Tibial nerve (tissue), 4 donors: Measurements from ENCODE around the gene TMEM266. TPM values are rescaled to one million over a fixed set of nuclear protein-coding genes. Genes with fewer than 3 reads are reported as not detected.

ENCODE experiments used
- DNase-seq, 2 donors: peaks; one replicate each; pipeline ENCODE4 v3.0.0-alpha.2; 2019; ENCODE audit warnings: low spot score in 2 of 2
- H3K27ac ChIP-seq, 4 donors: fragments of 200-600 bp; sonication (generic) in 3 of 4; one replicate each; pipeline ENCODE4 v1.5.1; 2017 to 2019; ENCODE audit warnings: mild to moderate bottlenecking in 1 of 4
- H3K27me3 ChIP-seq, 2 donors: fragments of 200-600 bp; sonication (generic) in 1 of 2; one replicate each; pipeline versions ENCODE4 v1.5.1 to v1.6.0; 2017 to 2019
- H3K36me3 ChIP-seq, 3 donors: fragments of 200-600 bp; sonication (generic); one replicate each; pipeline ENCODE4 v1.5.1; 2018 to 2019
- H3K4me1 ChIP-seq, 4 donors: fragments of 200-600 bp; sonication (generic) in 3 of 4; one replicate each; pipeline ENCODE4 v1.5.1; 2017 to 2019
- H3K4me3 ChIP-seq, 4 donors: fragments of 200-600 bp; sonication (generic) in 3 of 4; one replicate each; pipeline ENCODE4 v1.5.1; 2017 to 2019; ENCODE audit warnings: mild to moderate bottlenecking in 1 of 4, moderate library complexity in 1 of 4
- H3K9me3 ChIP-seq, 4 donors: fragments of 200-600 bp; sonication (generic) in 3 of 4; one replicate each; pipeline ENCODE4 v1.5.1; 2017 to 2019
- CTCF ChIP-seq, 5 experiments: fragments of 200-600 bp in 3 of 5; fragments of 450-650 bp in 2 of 5; sonication (generic) in 3 of 5; IDR thresholded peaks; one replicate each; pipeline ENCODE4 v1.5.1; 2016 to 2019; ENCODE audit warnings: antibody characterized with exemption in 5 of 5, mild to moderate bottlenecking in 3 of 5, moderate library complexity in 2 of 5
- EP300 ChIP-seq, 2 donors: sonication (generic); formaldehyde crosslinking; IDR thresholded peaks; one replicate each; pipeline ENCODE4 v1.6.1; 2017; ENCODE audit warnings: antibody characterized with exemption in 2 of 2, mild to moderate bottlenecking in 1 of 2
- POLR2A ChIP-seq, 2 donors: fragments of 450-650 bp; IDR thresholded peaks; one replicate each; pipeline ENCODE4 v1.6.1; 2017; ENCODE audit warnings: antibody characterized with exemption in 2 of 2, mild to moderate bottlenecking in 2 of 2, moderate library complexity in 2 of 2
- WGBS, 2 donors: methylation state at CpG; one replicate each; pipeline ENCODE4 v1.1.5; 2018; 5-methylcytosine and 5-hydroxymethylcytosine counted together
- total RNA-seq, 4 donors: library from RNA; depleted of rRNA; stranded (reverse); fragments of >200 nt; gene quantifications; one replicate each; pipeline ENCODE4 v1.1.0, GENCODE V29; 2016

The TMEM266 gene
- total RNA-seq, 4 donors from 2014 or later = 0.30 to 0.42 TPM; not detected in 2

DNA sequence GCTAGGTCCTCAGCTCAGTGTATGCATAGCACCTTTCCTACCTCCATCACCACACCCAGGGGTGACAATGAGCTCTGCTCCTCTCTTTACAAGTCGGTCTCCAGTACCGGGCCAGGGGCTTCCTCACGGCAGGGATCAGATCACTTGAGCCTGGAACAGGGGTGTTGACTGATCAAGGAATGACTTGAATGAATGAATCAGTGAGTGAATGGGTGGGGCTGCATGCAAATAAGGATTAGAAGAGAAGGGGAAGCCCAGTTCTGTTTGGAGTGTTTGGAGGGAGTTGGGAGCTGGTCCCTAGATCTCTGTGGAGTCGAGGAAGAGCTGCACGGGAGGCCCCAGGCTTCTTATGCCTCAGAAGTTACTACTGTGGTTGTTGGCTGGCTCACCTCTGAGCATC lies 87.0 kb downstream of the TMEM266 start:
- 61 to 72% methylated on average over 5 of the region's 5 CpGs for WGBS, 2 donors
- TF ChIP-seq CTCF (IDR thresholded peaks at IDR 0.05) = no peak
- no peak for TF ChIP-seq EP300 (IDR thresholded peaks at IDR 0.05)
- no peak for TF ChIP-seq POLR2A (IDR thresholded peaks at IDR 0.05)
- Histone ChIP-seq H3K4me3 (no peak overlapping the region), H3K36me3 (no peaks in the 10 kb centered on the region), H3K27ac (no peak overlapping the region), H3K27me3 (peaks cover 0 to 33% of the 10 kb centered on the region in 2 donors), H3K9me3 (no peaks in the 10 kb centered on the region), H3K4me1 (peaks cover 0 to 15% (median 3%) of the 10 kb centered on the region in 4 donors)
- DNase-seq = no peak

DNA sequence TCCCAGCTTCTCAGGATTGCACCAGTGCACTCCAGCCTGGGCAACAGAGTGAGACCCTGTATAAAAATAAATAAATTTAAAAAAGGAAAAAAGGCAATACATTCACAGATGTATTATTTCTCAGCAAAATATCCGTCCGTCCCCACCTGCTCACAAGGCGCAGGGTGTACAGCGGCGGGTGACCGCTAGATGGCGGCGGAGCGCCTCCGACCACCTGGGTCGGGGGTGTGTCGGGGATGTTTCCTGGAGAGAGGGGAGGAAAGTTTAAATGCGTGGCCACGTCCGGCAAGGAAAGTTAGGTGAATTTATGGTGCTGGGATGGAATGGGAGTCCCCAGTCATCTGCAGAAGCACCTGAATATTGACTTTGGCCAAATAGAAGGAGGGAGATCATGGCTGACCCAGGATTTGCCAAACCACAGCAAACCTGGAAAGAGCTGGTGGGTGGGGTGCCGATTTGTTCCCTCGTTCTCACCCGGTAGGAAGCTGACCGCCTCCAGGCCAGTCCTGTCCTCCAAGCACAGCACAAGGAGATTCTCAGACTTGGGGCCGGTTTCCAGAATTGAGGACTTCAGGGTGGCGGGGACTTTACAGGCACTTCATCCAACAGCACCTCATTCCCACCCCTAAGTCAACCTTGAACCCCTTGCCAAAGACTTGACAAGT lies 88.3 kb downstream of the TMEM266 start:
- Histone ChIP-seq H3K4me1 (peaks cover 0 to 15% (median 3%) of the 10 kb centered on the region in 4 donors), H3K27ac (no peak overlapping the region), H3K27me3 (peaks cover 0 to 30% of the 10 kb centered on the region in 2 donors), H3K9me3 (no peaks in the 10 kb centered on the region), H3K36me3 (no peaks in the 10 kb centered on the region), H3K4me3 (no peak overlapping the region)
- peak; percentile 39 to 53 for DNase-seq
- TF ChIP-seq CTCF (IDR thresholded peaks at IDR 0.05) = peak; percentile 64 to 93 (median 84)
- TF ChIP-seq POLR2A (IDR thresholded peaks at IDR 0.05) = no peak
- WGBS, 2 donors = 15 to 16% methylated on average over 21 of the region's 21 CpGs

DNA sequence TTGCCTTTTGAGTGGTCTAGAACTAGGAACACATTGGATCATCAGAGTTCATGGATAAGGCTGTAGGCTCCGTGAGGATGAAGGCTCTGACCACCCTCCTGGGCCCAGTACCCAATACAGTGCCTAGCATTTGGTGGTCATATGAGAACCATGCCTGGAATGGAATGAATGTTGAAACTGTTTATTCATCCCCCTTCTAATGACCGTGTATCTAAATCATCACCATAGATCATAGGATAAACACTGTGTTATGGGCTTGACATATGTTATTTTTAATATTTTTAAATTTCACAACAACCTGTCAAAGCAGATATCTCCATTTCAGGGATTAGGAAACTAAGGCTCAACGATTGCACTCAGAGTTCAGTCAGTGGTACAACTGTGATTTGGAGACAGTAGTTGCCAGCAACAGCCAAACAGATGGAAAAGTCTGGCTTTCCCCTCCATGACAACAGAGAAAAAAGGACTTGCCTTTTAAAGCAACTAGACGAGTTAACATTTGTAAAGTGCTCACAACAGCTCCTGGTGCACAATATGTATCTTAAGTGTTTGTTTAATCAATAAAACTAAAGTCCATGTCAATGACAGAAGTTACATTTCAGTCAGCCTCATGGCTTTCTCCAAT lies 89.6 kb downstream of the TMEM266 start:
- DNase-seq = no peak
- Histone ChIP-seq H3K4me3 (no peak overlapping the region), H3K4me1 (peaks cover 0 to 15% (median 3%) of the 10 kb centered on the region in 4 donors), H3K27ac (no peak overlapping the region), H3K27me3 (peaks cover 0 to 22% of the 10 kb centered on the region in 2 donors), H3K36me3 (no peaks in the 10 kb centered on the region), H3K9me3 (no peaks in the 10 kb centered on the region)
- 60 to 67% methylated on average over 4 of the region's 4 CpGs for WGBS, 2 donors
- TF ChIP-seq EP300 (IDR thresholded peaks at IDR 0.05) (no peak), CTCF (IDR thresholded peaks at IDR 0.05) (no peak), POLR2A (IDR thresholded peaks at IDR 0.05) (no peak)

- no peaks in the 10 kb centered on the region for H3K9me3 ChIP-seq
- no peak for TF ChIP-seq EP300 (IDR thresholded peaks at IDR 0.05)
- no peak for TF ChIP-seq POLR2A (IDR thresholded peaks at IDR 0.05)
- no peak for TF ChIP-seq CTCF (IDR thresholded peaks at IDR 0.05)
- H3K36me3 ChIP-seq = no peaks in the 10 kb centered on the region
- H3K27me3 ChIP-seq = peaks cover 0 to 18% of the 10 kb centered on the region in 2 donors
- no peak overlapping the region for H3K4me3 ChIP-seq
- WGBS, 2 donors = 46 to 51% methylated on average over 7 of the region's 7 CpGs
- H3K4me1 ChIP-seq = peaks cover 0 to 15% (median 3%) of the 10 kb centered on the region in 4 donors
- no peak for DNase-seq
- no peak overlapping the region for H3K27ac ChIP-seq
These were observed 90.7 kb downstream of the TMEM266 start for GRCh38 chr15:76150513-76150912.

DNA sequence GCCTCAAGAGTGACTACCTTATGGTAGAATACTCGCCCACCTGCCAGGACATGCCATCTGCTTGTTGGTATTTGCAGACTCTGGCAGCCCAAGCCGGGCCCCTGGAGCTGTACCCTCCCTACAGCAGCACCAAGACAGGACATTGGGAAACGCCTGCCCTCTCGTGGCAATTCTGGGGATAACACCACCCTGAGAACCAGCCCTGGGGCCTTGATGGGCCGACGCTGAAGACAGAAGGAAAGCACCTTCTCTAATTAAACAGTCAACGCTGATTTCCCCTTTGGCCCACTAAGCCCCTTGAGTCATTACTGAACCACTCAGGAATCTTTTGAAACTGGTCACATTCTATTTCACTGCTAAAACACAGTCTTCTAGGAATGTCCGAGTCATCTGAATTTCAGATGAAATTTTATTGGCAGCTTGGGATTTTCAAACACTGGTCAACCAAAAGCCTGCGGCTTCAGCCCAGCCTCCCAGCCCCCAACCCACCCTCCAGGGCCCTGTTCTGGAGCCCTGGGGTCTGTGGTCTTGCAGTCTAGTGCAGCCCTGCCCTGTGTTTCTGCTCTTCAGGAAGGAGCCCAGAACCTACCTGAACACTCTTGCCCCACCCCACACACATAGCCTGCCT lies 91.3 kb downstream of the TMEM266 start:
- 11 to 16% methylated on average over 9 of the region's 9 CpGs for WGBS, 2 donors
- Histone ChIP-seq H3K9me3 (no peaks in the 10 kb centered on the region), H3K36me3 (no peaks in the 10 kb centered on the region), H3K27me3 (peaks cover 0 to 17% of the 10 kb centered on the region in 2 donors), H3K27ac (no peak overlapping the region), H3K4me3 (no peak overlapping the region), H3K4me1 (peaks cover 0 to 15% (median 3%) of the 10 kb centered on the region in 4 donors)
- peak; percentile 68 to 89 (median 84) for TF ChIP-seq CTCF (IDR thresholded peaks at IDR 0.05)
- no peak for TF ChIP-seq POLR2A (IDR thresholded peaks at IDR 0.05)
- DNase-seq = peak; percentile 55 to 73
